ENCODE data around the gene RASGRF1. TPM values are rescaled to one million over a fixed set of nuclear protein-coding genes. Genes with fewer than 3 reads are reported as not detected.

Gene RASGRF1
- total and polyA plus RNA-seq, 9 of the 15 experiments (the other 6 are each of a cell fraction or from before 2014, with no cell fraction given): 0.03 to 0.58 (median 0.06) TPM; not detected in 1

- TF ChIP-seq MXI1 (IDR thresholded peaks at IDR 0.05; ENCODE audit: low read depth, low read length) (no peak), FOXK2 (conservative IDR thresholded peaks at IDR 0.05 in 1 of 2, IDR thresholded peaks at IDR 0.05 in 1 of 2; ENCODE audit: low read depth in 2 of 2) (peak in 1 of 2 experiments; percentile 73; a peak in 2 of 4 replicates), TBP (optimal IDR thresholded peaks at IDR 0.05; ENCODE audit: low read depth, low read length) (peak; percentile 52), NFRKB (IDR thresholded peaks at IDR 0.05; ENCODE audit: low read depth) (peak; percentile 43; the same call in 1 of the 2 replicates), TFAP4 (CRISPR knock-in tag; IDR thresholded peaks at IDR 0.05; ENCODE audit: borderline replicate concordance) (peak; percentile 44; the same call in 1 of the 2 replicates), KLF6 (CRISPR knock-in tag; IDR thresholded peaks at IDR 0.05; ENCODE audit: borderline replicate concordance) (0 out of 2 replicates have a peak, but pooled peaks have one; percentile 53), MXD1 (CRISPR knock-in tag; IDR thresholded peaks at IDR 0.05; ENCODE audit: borderline replicate concordance, poor library complexity, severe bottlenecking) (no peak), ATF7 (IDR thresholded peaks at IDR 0.05) (0 out of 2 replicates have a peak, but pooled peaks have one; percentile 40), SOX6 (IDR thresholded peaks at IDR 0.05) (peak; percentile 99), E2F8 (IDR thresholded peaks at IDR 0.05; ENCODE audit: low read depth, partially characterized antibody) (no peak), NONO (IDR thresholded peaks at IDR 0.05; ENCODE audit: low read depth in 2 of 2, low read length in 1 of 2) (0 out of 4 replicates have a peak, but pooled peaks of 1 of the 2 experiments have one; percentile 34), HDAC2 (IDR thresholded peaks at IDR 0.05) (peak; percentile 61; the same call in 1 of the 2 replicates), CREM (IDR thresholded peaks at IDR 0.05; ENCODE audit: low read depth) (peak; percentile 63), TAL1 (IDR thresholded peaks at IDR 0.05) (peak; percentile 26; the same call in 1 of the 2 replicates), ZNF696 (CRISPR knock-in tag; conservative IDR thresholded peaks at IDR 0.05) (no peak), RBFOX2 (IDR thresholded peaks at IDR 0.05; ENCODE audit: low read depth, low read length) (peak; percentile 61)
- TF ChIP-seq, protein P1, sequence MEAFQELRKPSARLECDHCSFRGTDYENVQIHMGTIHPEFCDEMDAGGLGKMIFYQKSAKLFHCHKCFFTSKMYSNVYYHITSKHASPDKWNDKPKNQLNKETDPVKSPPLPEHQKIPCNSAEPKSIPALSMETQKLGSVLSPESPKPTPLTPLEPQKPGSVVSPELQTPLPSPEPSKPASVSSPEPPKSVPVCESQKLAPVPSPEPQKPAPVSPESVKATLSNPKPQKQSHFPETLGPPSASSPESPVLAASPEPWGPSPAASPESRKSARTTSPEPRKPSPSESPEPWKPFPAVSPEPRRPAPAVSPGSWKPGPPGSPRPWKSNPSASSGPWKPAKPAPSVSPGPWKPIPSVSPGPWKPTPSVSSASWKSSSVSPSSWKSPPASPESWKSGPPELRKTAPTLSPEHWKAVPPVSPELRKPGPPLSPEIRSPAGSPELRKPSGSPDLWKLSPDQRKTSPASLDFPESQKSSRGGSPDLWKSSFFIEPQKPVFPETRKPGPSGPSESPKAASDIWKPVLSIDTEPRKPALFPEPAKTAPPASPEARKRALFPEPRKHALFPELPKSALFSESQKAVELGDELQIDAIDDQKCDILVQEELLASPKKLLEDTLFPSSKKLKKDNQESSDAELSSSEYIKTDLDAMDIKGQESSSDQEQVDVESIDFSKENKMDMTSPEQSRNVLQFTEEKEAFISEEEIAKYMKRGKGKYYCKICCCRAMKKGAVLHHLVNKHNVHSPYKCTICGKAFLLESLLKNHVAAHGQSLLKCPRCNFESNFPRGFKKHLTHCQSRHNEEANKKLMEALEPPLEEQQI (IDR thresholded peaks at IDR 0.05): peak; percentile 72; the same call in 1 of the 2 replicates
- TF ChIP-seq, protein P2, sequence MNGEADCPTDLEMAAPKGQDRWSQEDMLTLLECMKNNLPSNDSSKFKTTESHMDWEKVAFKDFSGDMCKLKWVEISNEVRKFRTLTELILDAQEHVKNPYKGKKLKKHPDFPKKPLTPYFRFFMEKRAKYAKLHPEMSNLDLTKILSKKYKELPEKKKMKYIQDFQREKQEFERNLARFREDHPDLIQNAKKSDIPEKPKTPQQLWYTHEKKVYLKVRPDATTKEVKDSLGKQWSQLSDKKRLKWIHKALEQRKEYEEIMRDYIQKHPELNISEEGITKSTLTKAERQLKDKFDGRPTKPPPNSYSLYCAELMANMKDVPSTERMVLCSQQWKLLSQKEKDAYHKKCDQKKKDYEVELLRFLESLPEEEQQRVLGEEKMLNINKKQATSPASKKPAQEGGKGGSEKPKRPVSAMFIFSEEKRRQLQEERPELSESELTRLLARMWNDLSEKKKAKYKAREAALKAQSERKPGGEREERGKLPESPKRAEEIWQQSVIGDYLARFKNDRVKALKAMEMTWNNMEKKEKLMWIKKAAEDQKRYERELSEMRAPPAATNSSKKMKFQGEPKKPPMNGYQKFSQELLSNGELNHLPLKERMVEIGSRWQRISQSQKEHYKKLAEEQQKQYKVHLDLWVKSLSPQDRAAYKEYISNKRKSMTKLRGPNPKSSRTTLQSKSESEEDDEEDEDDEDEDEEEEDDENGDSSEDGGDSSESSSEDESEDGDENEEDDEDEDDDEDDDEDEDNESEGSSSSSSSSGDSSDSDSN (IDR thresholded peaks at IDR 0.05; ENCODE audit: borderline replicate concordance in 1 of 2, low read depth in 2 of 2, low read length in 2 of 2): 0 out of 4 replicates have a peak, but pooled peaks of 1 of the 2 experiments have one; percentile 41
Measured at GRCh38 chr15:78937132-78937739, 153.3 kb downstream of the RASGRF1 start (continued).
